Gastrocnemius medialis (tissue), 4 donors: ENCODE data around the gene SGTA. TPM values are rescaled to one million over a fixed set of nuclear protein-coding genes. Genes with fewer than 3 reads are reported as not detected.

Experiments
- ATAC-seq, 2 donors: fragments of 150-250 bp; one replicate each; pipeline ENCODE4 v1.9.1; 2016
- DNase-seq, 2 donors: peaks; one replicate each; pipeline ENCODE4 v3.0.0-alpha.2; 2019
- H3K27ac ChIP-seq, 4 donors: fragments of 200-600 bp; sonication (generic); 1 replicate in 1 of 4; 2 replicates in 3 of 4; pipeline ENCODE4 v1.5.1; 2016 to 2018; ENCODE audit warnings: mild to moderate bottlenecking in 2 of 4, moderate library complexity in 1 of 4
- H3K27me3 ChIP-seq, 3 donors: fragments of 200-600 bp; sonication (generic) in 2 of 3; 1 replicate in 1 of 3; 2 replicates in 2 of 3; pipeline versions ENCODE4 v1.5.1 to v1.6.0; 2016 to 2019; ENCODE audit warnings: mild to moderate bottlenecking in 1 of 3, moderate library complexity in 1 of 3
- H3K36me3 ChIP-seq, 2 donors: fragments of 200-600 bp; sonication (generic) in 1 of 2; one replicate each; pipeline ENCODE4 v1.5.1; 2017 to 2018
- H3K4me1 ChIP-seq, 2 donors: fragments of 200-600 bp; sonication (generic) in 1 of 2; one replicate each; pipeline ENCODE4 v1.5.1; 2016 to 2017; ENCODE audit warnings: mild to moderate bottlenecking in 2 of 2
- H3K4me3 ChIP-seq, 4 donors: fragments of 200-600 bp; sonication (generic) in 3 of 4; 1 replicate in 1 of 4; 2 replicates in 3 of 4; pipeline ENCODE4 v1.5.1; 2016 to 2019; ENCODE audit warnings: mild to moderate bottlenecking in 2 of 4
- H3K9me3 ChIP-seq, 3 donors: fragments of 200-600 bp; sonication (generic) in 2 of 3; 1 replicate in 1 of 3; 2 replicates in 2 of 3; pipeline ENCODE4 v1.5.1; 2016 to 2019
- CTCF ChIP-seq, 5 experiments: fragments of 450-650 bp in 3 of 5; fragments of 200-600 bp in 2 of 5; sonication (generic) in 2 of 5; IDR thresholded peaks in 4 of 5; conservative IDR thresholded peaks in 1 of 5; 1 replicate in 4 of 5; 2 replicates in 1 of 5; pipeline ENCODE4 v1.5.1; 2016 to 2019; ENCODE audit warnings: antibody characterized with exemption in 5 of 5, mild to moderate bottlenecking in 3 of 5, moderate library complexity in 3 of 5
- POLR2A ChIP-seq, 2 donors: fragments of 450-650 bp; IDR thresholded peaks; one replicate each; pipeline ENCODE4 v1.6.1; 2017; ENCODE audit warnings: antibody characterized with exemption in 2 of 2, mild to moderate bottlenecking in 2 of 2, moderate library complexity in 2 of 2
- in situ Hi-C, 4 donors: fragments of 200-750 bp; cut with MboI; loops; one replicate each; pipeline versions ENCODE4 v1.15.0 to v1.8.0; 2017; ENCODE audit warnings: low sequenced_read_pairs in 4 of 4
- intact Hi-C: fragments of 100-400 bp; cut with DNase I; formaldehyde crosslinking; loops from one replicate; pipeline ENCODE4 v1.15.1; 2023; ENCODE audit warnings: low total_unique reads
- total RNA-seq, 4 donors: library from RNA; depleted of rRNA; stranded (reverse); fragments of >200 nt; gene quantifications; one replicate each; pipeline versions ENCODE4 v1.1.0 to v1.2.3, GENCODE V29; 2016

Gene SGTA
- total RNA-seq, 4 donors from 2014 or later = 70.0 to 114 (median 91.2) TPM

GRCh38 chr19:2768365-2769132 is 14.5 kb downstream of the SGTA start:
- H3K9me3 ChIP-seq = no peaks in the 10 kb centered on the region
- H3K4me1 ChIP-seq = peaks cover 21 to 35% of the 10 kb centered on the region in 2 donors
- H3K4me3 ChIP-seq = no peak overlapping the region
- H3K27me3 ChIP-seq = no peaks in the 10 kb centered on the region
- H3K36me3 ChIP-seq = peaks cover 0 to 42% of the 10 kb centered on the region in 2 donors
- no peak overlapping the region for H3K27ac ChIP-seq
- ATAC-seq = no peak
- intact Hi-C loops = no loop called here
- TF ChIP-seq CTCF (IDR thresholded peaks at IDR 0.05 in 4 of 5, conservative IDR thresholded peaks at IDR 0.05 in 1 of 5) (no peak), POLR2A (IDR thresholded peaks at IDR 0.05) (no peak)
- in situ Hi-C loops = no loop called here
- no peak for DNase-seq

- no peak for DNase-seq
Measured at GRCh38 chr19:2767688-2768087, 15.4 kb downstream of the SGTA start.

GRCh38 chr19:2766594-2767372 is 16.3 kb downstream of the SGTA start:
- ATAC-seq (no peak), DNase-seq (no peak)
- Histone ChIP-seq H3K4me1 (peaks cover 19 to 28% of the 10 kb centered on the region in 2 donors), H3K27ac (no peak overlapping the region), H3K9me3 (no peaks in the 10 kb centered on the region), H3K27me3 (no peaks in the 10 kb centered on the region), H3K36me3 (peaks cover 0 to 60% of the 10 kb centered on the region in 2 donors), H3K4me3 (no peak overlapping the region)
- TF ChIP-seq CTCF (IDR thresholded peaks at IDR 0.05 in 4 of 5, conservative IDR thresholded peaks at IDR 0.05 in 1 of 5) = no peak
- TF ChIP-seq POLR2A (IDR thresholded peaks at IDR 0.05) = no peak
- in situ Hi-C loops (no loop called here), intact Hi-C loops (no loop called here)

More at GRCh38 chr19:2767688-2768087, 15.4 kb downstream of the SGTA start:
- Histone ChIP-seq H3K9me3 (no peaks in the 10 kb centered on the region), H3K27ac (no peak overlapping the region), H3K27me3 (no peaks in the 10 kb centered on the region), H3K36me3 (peaks cover 0 to 51% of the 10 kb centered on the region in 2 donors), H3K4me3 (no peak overlapping the region), H3K4me1 (peaks cover 21 to 35% of the 10 kb centered on the region in 2 donors)
- TF ChIP-seq POLR2A (IDR thresholded peaks at IDR 0.05) = no peak
- TF ChIP-seq CTCF (IDR thresholded peaks at IDR 0.05 in 4 of 5, conservative IDR thresholded peaks at IDR 0.05 in 1 of 5) = no peak
- in situ Hi-C loops (no loop called here), intact Hi-C loops (no loop called here)
- no peak for ATAC-seq

- ATAC-seq = no peak
- DNase-seq = no peak
- no peak for TF ChIP-seq POLR2A (IDR thresholded peaks at IDR 0.05)
- TF ChIP-seq CTCF (IDR thresholded peaks at IDR 0.05 in 4 of 5, conservative IDR thresholded peaks at IDR 0.05 in 1 of 5) = no peak
- H3K27ac ChIP-seq = no peak overlapping the region
- peaks cover 0 to 70% of the 10 kb centered on the region in 2 donors for H3K36me3 ChIP-seq
- intact Hi-C loops = no loop called here
- H3K4me3 ChIP-seq = no peak overlapping the region
- in situ Hi-C loops = no loop called here
- peaks cover 6 to 14% of the 10 kb centered on the region in 2 donors for H3K4me1 ChIP-seq
- H3K9me3 ChIP-seq = no peaks in the 10 kb centered on the region
- H3K27me3 ChIP-seq = no peaks in the 10 kb centered on the region
Measured at GRCh38 chr19:2765376-2765775, 17.7 kb downstream of the SGTA start.
